Peyer's patch (tissue), 4 donors: ENCODE results near the gene CDK15.

Source experiments
- POLR2A ChIP-seq, 2 donors: fragments of 450-650 bp; IDR thresholded peaks; one replicate each; pipeline ENCODE4 v1.5.1; 2017; ENCODE audit warnings: antibody characterized with exemption in 2 of 2, mild to moderate bottlenecking in 2 of 2, moderate library complexity in 2 of 2
- TF ChIP-seq, protein P1 (sequence below), 6 experiments: fragments of 450-650 bp in 4 of 6; fragments of 200-600 bp in 2 of 6; sonication (generic) in 1 of 6; IDR thresholded peaks; one replicate each; pipeline ENCODE4 v1.5.1; 2017 to 2019; ENCODE audit warnings: antibody characterized with exemption in 6 of 6, mild to moderate bottlenecking in 3 of 6, moderate library complexity in 1 of 6

DNA sequence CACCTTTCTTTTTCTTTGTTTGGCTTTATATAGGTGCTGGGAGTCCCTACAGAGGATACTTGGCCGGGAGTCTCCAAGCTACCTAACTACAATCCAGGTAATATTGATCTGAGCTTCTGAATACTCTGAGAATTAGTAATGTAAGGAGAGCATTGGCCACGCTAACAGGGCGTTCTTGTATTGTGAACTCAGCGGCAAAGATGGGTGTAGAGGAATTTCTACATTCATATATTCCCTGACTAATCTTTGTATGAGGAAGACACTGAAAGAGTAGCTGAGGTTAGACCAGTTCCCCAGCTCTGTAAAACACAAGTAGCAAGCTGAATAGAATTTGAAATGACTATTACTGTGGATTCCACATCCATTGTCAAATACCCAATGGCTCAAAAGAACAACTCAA lies 48.5 kb downstream of the CDK15 start:
- TF ChIP-seq, protein P1, sequence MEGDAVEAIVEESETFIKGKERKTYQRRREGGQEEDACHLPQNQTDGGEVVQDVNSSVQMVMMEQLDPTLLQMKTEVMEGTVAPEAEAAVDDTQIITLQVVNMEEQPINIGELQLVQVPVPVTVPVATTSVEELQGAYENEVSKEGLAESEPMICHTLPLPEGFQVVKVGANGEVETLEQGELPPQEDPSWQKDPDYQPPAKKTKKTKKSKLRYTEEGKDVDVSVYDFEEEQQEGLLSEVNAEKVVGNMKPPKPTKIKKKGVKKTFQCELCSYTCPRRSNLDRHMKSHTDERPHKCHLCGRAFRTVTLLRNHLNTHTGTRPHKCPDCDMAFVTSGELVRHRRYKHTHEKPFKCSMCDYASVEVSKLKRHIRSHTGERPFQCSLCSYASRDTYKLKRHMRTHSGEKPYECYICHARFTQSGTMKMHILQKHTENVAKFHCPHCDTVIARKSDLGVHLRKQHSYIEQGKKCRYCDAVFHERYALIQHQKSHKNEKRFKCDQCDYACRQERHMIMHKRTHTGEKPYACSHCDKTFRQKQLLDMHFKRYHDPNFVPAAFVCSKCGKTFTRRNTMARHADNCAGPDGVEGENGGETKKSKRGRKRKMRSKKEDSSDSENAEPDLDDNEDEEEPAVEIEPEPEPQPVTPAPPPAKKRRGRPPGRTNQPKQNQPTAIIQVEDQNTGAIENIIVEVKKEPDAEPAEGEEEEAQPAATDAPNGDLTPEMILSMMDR (IDR thresholded peaks at IDR 0.05): no peak
- TF ChIP-seq POLR2A (IDR thresholded peaks at IDR 0.05): no peak
